ENCODE measurements around the gene TCF3.

The TCF3 gene

DNA sequence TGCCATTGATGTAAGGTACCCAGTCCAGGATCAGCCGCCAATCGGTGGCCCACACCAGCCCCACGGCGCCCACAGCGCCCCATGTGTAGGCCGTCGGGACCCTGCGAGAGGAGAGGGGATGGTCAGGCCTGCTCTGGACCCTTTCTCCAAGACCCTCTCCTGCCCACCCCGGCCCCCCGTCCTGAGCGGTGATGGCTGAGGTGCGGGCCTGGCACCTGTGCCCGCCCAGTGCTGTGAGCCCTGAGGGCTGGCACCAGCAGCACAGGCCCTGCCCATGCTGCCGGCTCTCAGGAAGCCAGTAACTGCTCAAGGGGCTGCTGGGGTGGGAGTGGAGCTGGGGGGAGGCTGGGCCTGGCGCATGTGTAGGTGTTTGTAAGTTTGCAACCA lies 53.0 kb downstream of the TCF3 start:
- H3K27ac ChIP-seq (ENCODE audit: low read depth, low read length): no peak overlapping the region
- H3K4me3 ChIP-seq (ENCODE audit: low read depth in 1 of 2, low read length in 2 of 2): no peak overlapping the region
- peaks cover 12 to 39% of the 10 kb centered on the region in 2 donors for H3K36me3 ChIP-seq (ENCODE audit: control insufficient read depth in 1 of 2, insufficient read depth in 2 of 2, low read length in 2 of 2)
- no peaks in the 10 kb centered on the region for H3K9me3 ChIP-seq (ENCODE audit: control insufficient read depth in 1 of 2, low read length in 2 of 2)
- H3K9ac ChIP-seq (ENCODE audit: low read depth in 1 of 2, low read length in 2 of 2): no peak overlapping the region
- H3K27me3 ChIP-seq (ENCODE audit: control insufficient read depth in 1 of 2, insufficient read depth in 2 of 2, low read length in 2 of 2): no peaks in the 10 kb centered on the region
- peaks cover 5 to 18% of the 10 kb centered on the region in 2 donors for H3K4me1 ChIP-seq (ENCODE audit: control insufficient read depth in 1 of 2, insufficient read depth in 2 of 2, low read length in 2 of 2)

DNA sequence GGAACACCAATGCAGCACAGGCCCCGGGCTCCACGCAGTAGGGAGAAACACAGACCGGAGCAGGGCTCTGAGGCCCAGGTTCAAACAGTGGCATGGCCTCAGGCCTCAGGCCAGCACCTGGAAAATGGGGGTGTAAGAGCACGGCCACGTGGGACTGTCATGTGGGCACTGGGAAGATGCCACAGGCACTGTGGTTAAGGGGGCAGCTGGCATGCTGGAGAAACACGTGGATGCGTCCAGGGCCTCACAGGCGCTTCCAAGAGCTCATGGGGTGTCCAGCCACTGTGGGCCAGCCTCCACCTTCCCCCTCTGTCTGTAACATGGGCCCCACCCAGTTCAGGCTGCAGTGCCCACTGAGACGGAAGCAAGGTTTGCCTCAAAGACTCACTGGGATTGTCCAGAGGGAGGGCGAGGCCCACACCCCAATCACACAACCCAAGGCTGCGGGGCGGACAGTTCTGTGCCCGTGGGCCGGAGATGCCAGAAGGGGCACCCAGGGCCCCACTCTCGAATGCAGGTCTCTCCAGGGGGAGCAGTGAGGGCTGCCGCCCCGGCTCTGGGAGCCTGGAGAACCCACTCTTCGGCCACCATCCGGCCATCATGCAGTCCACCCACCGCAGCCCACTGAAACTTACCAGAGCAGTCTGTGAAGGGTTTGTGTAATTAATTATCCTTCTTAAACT lies 53.5 kb downstream of the TCF3 start:
- Histone ChIP-seq H3K9me3 (ENCODE audit: control insufficient read depth in 1 of 2, low read length in 2 of 2) (no peaks in the 10 kb centered on the region), H3K4me1 (ENCODE audit: control insufficient read depth in 1 of 2, insufficient read depth in 2 of 2, low read length in 2 of 2) (peaks cover 5 to 13% of the 10 kb centered on the region in 2 donors), H3K27ac (ENCODE audit: low read depth, low read length) (no peak overlapping the region), H3K4me3 (ENCODE audit: low read depth in 1 of 2, low read length in 2 of 2) (no peak overlapping the region), H3K36me3 (ENCODE audit: control insufficient read depth in 1 of 2, insufficient read depth in 2 of 2, low read length in 2 of 2) (peaks cover 12 to 39% of the 10 kb centered on the region in 2 donors), H3K27me3 (ENCODE audit: control insufficient read depth in 1 of 2, insufficient read depth in 2 of 2, low read length in 2 of 2) (no peaks in the 10 kb centered on the region), H3K9ac (ENCODE audit: low read depth in 1 of 2, low read length in 2 of 2) (no peak overlapping the region)

DNA sequence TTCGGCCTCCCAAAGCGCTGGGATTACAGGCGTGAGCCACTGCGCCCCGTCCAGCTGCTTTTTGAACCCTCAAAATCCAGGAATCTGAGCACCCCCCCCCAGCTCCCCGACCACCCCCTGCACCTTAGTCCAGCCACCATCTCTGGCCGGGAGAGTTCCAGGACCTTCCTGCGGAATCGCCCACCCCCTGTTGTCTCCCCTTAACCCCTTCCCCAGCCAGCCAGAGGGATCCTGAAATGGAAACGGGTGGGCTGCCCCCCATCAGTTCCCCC lies 59.0 kb downstream of the TCF3 start:
- H3K4me1 ChIP-seq (ENCODE audit: control insufficient read depth in 1 of 2, insufficient read depth in 2 of 2, low read length in 2 of 2): peaks cover 13 to 19% of the 10 kb centered on the region in 2 donors
- peaks cover 12 to 22% of the 10 kb centered on the region in 2 donors for H3K36me3 ChIP-seq (ENCODE audit: control insufficient read depth in 1 of 2, insufficient read depth in 2 of 2, low read length in 2 of 2)
- H3K9ac ChIP-seq (ENCODE audit: low read depth in 1 of 2, low read length in 2 of 2): peak overlapping the region; percentile 59 to 65
- no peak overlapping the region for H3K27ac ChIP-seq (ENCODE audit: low read depth, low read length)
- no peaks in the 10 kb centered on the region for H3K9me3 ChIP-seq (ENCODE audit: control insufficient read depth in 1 of 2, low read length in 2 of 2)
- H3K4me3 ChIP-seq (ENCODE audit: low read depth in 1 of 2, low read length in 2 of 2): peak overlapping the region in 1 of 2 donors; percentile 83
- H3K27me3 ChIP-seq (ENCODE audit: control insufficient read depth in 1 of 2, insufficient read depth in 2 of 2, low read length in 2 of 2): no peaks in the 10 kb centered on the region

DNA sequence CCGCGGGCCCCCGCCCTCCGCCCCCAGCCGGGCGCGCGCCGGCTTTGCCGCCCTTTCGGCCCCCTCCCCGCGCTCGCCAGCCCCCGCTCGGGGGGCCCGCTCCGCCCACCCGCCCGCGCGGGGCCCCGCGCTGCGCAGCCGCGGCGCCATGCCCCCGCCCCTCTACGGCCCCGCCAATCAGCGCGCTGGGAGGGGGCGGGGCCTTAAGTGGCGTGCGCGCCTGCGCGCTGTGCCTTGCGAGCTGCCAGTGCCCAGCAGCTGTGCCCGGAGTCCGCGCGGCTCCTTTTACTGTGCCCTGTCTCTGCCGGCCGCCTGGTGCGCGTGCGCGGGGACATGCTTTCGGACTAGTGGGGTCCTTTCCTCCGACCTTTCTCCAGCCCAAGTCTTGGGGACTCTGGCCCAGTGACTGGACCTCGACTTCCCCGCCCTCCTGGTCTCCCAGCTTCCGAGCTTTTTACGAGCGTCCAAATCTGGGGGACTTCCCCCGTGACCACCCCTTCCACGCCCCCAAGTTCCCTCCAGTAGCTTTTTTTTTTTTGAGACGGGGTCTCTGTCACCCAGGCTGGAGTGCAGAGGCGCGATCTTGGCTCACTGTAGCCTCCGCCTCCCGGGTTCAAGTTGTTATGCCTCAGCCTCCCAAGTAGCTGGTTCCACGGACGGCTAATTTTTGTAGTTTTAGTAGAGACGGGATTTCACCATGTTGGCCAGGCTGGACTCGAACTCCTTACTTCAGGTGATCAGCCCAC lies 59.5 kb downstream of the TCF3 start, which contains the start of gene MBD3:
MBD3 (minus strand) TSS at position 111 of the 746 bp plus-strand sequence. CDS start 234 bp downstream, outside the sequence.
- Histone ChIP-seq H3K9ac (ENCODE audit: low read depth in 1 of 2, low read length in 2 of 2) (peak within 1 kb of the TSS; percentile 84 to 90), H3K27me3 (ENCODE audit: control insufficient read depth in 1 of 2, insufficient read depth in 2 of 2, low read length in 2 of 2) (no peaks in the 10 kb centered on the region), H3K27ac (ENCODE audit: low read depth, low read length) (peak within 1 kb of the TSS; percentile 94), H3K9me3 (ENCODE audit: control insufficient read depth in 1 of 2, low read length in 2 of 2) (no peaks in the 10 kb centered on the region), H3K36me3 (ENCODE audit: control insufficient read depth in 1 of 2, insufficient read depth in 2 of 2, low read length in 2 of 2) (peaks cover 9 to 17% of the 10 kb centered on the region in 2 donors), H3K4me1 (ENCODE audit: control insufficient read depth in 1 of 2, insufficient read depth in 2 of 2, low read length in 2 of 2) (peaks cover 15 to 19% of the 10 kb centered on the region in 2 donors), H3K4me3 (ENCODE audit: low read depth in 1 of 2, low read length in 2 of 2) (peak within 1 kb of the TSS; percentile 83 to 85)

DNA sequence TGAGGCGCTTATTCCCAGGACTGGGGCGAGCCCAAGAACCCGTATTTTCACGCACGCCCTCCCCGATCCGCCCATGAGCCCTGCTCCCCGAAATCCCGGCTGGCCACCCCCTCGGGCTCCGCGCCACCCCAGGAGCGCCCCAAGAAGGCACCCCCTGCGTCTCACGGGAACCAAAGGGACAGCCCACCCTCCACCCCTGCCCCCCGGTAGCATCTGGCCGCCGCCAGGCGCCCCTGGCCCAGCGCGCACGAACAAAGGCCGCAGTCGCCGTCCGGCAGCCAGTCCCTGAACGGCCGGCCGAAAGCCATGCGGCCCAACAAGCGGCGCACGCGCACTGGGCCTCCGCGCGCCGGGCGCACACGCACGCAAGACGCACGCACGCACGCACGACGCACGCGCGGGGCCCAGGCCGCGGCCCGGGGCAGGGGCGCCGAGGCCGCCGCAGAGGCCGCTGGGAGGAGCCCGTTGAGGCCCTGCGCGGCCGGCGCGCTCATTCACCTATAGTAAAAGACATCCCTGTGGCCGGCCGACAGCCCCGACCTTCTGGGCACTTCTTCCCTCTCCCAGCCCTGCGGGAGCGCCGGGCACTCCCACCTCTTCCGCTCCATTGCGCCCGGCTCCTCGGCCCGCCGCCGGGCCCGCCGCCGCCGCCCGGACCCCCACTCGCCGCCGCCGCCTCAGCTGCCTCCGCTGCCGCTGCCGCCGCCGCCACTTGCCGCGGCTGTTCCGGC lies 60.2 kb downstream of the TCF3 start:
- H3K9ac ChIP-seq (ENCODE audit: low read depth in 1 of 2, low read length in 2 of 2): peak overlapping the region; percentile 84 to 90
- H3K36me3 ChIP-seq (ENCODE audit: control insufficient read depth in 1 of 2, insufficient read depth in 2 of 2, low read length in 2 of 2): peaks cover 2 to 10% of the 10 kb centered on the region in 2 donors
- H3K4me1 ChIP-seq (ENCODE audit: control insufficient read depth in 1 of 2, insufficient read depth in 2 of 2, low read length in 2 of 2): peaks cover 19 to 24% of the 10 kb centered on the region in 2 donors
- H3K27me3 ChIP-seq (ENCODE audit: control insufficient read depth in 1 of 2, insufficient read depth in 2 of 2, low read length in 2 of 2): no peaks in the 10 kb centered on the region
- no peaks in the 10 kb centered on the region for H3K9me3 ChIP-seq (ENCODE audit: control insufficient read depth in 1 of 2, low read length in 2 of 2)
- peak overlapping the region; percentile 82 to 85 for H3K4me3 ChIP-seq (ENCODE audit: low read depth in 1 of 2, low read length in 2 of 2)
- H3K27ac ChIP-seq (ENCODE audit: low read depth, low read length): peak overlapping the region; percentile 94

DNA sequence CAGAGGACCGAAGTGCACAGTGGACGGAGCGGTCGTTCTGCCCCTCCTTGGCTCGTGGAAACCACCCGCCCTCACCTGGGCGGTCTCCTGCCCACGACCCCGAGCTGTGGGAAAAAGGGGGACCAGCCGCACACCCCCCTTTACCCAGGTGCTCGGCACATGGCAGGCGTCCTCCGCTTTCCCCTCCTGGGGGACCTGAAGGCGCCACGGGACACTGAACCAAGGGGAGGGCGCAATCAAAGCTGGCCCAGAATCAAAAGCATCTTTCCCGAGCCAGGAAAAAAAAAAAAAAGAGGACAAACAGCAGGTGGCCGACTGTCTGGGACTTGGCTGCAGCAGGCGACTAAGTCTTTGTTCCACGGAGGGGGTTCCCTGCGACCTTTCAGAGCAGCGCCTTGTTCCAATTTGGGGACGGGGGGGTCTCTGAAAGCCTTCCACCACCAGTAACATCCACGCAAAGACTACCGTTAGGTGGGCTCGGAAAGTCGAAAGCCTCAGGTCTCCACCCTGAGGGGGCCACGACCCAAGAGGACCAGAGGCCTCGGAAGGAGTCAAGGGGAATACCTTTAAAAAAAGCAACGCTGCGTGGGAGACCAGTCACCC lies 60.9 kb downstream of the TCF3 start:
- H3K4me1 ChIP-seq (ENCODE audit: control insufficient read depth in 1 of 2, insufficient read depth in 2 of 2, low read length in 2 of 2): peaks cover 19 to 24% of the 10 kb centered on the region in 2 donors
- peak overlapping the region; percentile 82 to 85 for H3K4me3 ChIP-seq (ENCODE audit: low read depth in 1 of 2, low read length in 2 of 2)
- peak overlapping the region; percentile 94 for H3K27ac ChIP-seq (ENCODE audit: low read depth, low read length)
- peak overlapping the region; percentile 84 to 90 for H3K9ac ChIP-seq (ENCODE audit: low read depth in 1 of 2, low read length in 2 of 2)
- H3K36me3 ChIP-seq (ENCODE audit: control insufficient read depth in 1 of 2, insufficient read depth in 2 of 2, low read length in 2 of 2): peaks cover 0 to 5% of the 10 kb centered on the region in 2 donors
- no peaks in the 10 kb centered on the region for H3K9me3 ChIP-seq (ENCODE audit: control insufficient read depth in 1 of 2, low read length in 2 of 2)
- no peaks in the 10 kb centered on the region for H3K27me3 ChIP-seq (ENCODE audit: control insufficient read depth in 1 of 2, insufficient read depth in 2 of 2, low read length in 2 of 2)

DNA sequence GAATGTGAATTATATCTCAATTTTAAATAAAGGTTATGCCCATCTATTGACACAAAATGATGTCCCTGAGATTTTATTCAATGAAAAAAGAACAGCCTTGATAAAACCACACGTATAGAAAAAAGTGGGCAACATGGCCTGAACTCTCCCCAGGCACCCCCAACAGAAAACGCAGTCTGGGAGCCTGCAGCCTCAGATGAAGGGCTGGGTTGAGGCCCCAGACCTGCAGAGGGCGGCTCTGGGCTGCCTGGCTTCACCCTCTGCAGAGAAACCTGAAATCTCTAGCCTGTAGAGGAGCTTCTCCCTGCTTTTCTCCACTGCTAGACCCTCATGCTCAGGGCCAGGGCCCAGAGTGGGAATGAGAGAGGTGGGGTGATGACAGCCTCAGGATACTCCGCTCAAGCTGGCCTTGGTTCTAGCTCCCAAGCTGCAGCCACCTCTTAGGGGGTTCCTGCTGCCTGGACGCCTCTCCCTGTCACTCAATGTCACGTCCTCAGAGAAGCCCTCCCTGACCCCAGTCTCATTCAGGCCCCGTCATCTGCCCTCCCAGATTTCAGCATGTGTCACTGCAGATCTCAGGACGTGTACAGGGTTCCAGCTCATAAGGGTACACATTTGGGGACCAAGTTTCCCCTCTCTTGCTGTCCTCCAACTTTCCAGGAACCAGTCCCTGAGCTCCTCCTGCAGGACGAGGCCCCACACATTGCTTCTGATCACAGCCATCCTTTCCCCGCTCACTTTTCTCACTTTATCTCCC lies 61.6 kb downstream of the TCF3 start:
- Histone ChIP-seq H3K27me3 (ENCODE audit: control insufficient read depth in 1 of 2, insufficient read depth in 2 of 2, low read length in 2 of 2) (no peaks in the 10 kb centered on the region), H3K9ac (ENCODE audit: low read depth in 1 of 2, low read length in 2 of 2) (peak overlapping the region; percentile 84 to 90), H3K4me1 (ENCODE audit: control insufficient read depth in 1 of 2, insufficient read depth in 2 of 2, low read length in 2 of 2) (peaks cover 19 to 24% of the 10 kb centered on the region in 2 donors), H3K27ac (ENCODE audit: low read depth, low read length) (no peak overlapping the region), H3K9me3 (ENCODE audit: control insufficient read depth in 1 of 2, low read length in 2 of 2) (no peaks in the 10 kb centered on the region), H3K4me3 (ENCODE audit: low read depth in 1 of 2, low read length in 2 of 2) (peak overlapping the region; percentile 82 to 85), H3K36me3 (ENCODE audit: control insufficient read depth in 1 of 2, insufficient read depth in 2 of 2, low read length in 2 of 2) (peaks cover 0 to 2% of the 10 kb centered on the region in 2 donors)

DNA sequence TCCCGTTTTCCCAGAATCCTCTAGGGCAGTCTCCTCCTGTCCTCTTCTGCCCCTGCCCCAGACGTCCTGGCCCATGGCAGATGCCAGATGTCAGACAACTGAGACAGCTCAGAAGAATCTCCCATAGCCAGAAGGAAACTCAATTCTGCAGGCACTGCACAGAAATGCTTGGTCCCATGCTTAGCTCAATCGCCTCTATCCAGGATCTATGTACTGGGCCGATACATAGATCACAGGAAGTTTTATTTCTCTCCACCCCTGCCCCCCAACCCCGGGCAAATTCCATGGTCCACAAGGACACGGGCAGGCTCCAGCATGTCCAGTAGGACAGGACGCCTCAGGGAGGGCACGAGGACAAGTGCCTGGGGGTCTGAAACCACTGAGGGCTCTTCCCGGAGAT lies 64.5 kb downstream of the TCF3 start:
- no peak overlapping the region for H3K27ac ChIP-seq (ENCODE audit: low read depth, low read length)
- peaks cover 19 to 20% of the 10 kb centered on the region in 2 donors for H3K4me1 ChIP-seq (ENCODE audit: control insufficient read depth in 1 of 2, insufficient read depth in 2 of 2, low read length in 2 of 2)
- H3K4me3 ChIP-seq (ENCODE audit: low read depth in 1 of 2, low read length in 2 of 2): no peak overlapping the region
- no peaks in the 10 kb centered on the region for H3K9me3 ChIP-seq (ENCODE audit: control insufficient read depth in 1 of 2, low read length in 2 of 2)
- no peak overlapping the region for H3K9ac ChIP-seq (ENCODE audit: low read depth in 1 of 2, low read length in 2 of 2)
- H3K36me3 ChIP-seq (ENCODE audit: control insufficient read depth in 1 of 2, insufficient read depth in 2 of 2, low read length in 2 of 2): peaks cover 0 to 12% of the 10 kb centered on the region in 2 donors
- H3K27me3 ChIP-seq (ENCODE audit: control insufficient read depth in 1 of 2, insufficient read depth in 2 of 2, low read length in 2 of 2): no peaks in the 10 kb centered on the region

DNA sequence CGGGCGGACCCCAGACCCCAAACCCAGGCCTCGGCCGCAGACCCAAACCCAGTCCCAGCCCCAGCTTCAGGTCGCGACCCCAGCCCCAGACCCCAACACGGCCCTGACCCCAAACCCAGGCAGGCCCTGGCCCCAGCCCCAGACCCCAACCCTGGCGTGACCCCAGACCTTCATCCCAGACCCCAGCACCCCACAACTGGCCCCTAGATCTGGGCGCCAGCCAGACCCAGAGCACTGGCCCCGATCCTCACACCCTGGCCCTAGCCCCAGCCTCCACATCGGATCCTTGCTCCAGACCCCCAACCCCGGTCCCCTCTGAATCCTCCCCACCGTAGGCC lies 67.2 kb downstream of the TCF3 start:
- no peaks in the 10 kb centered on the region for H3K27me3 ChIP-seq (ENCODE audit: control insufficient read depth in 1 of 2, insufficient read depth in 2 of 2, low read length in 2 of 2)
- H3K4me3 ChIP-seq (ENCODE audit: low read depth in 1 of 2, low read length in 2 of 2): no peak overlapping the region
- no peak overlapping the region for H3K27ac ChIP-seq (ENCODE audit: low read depth, low read length)
- H3K36me3 ChIP-seq (ENCODE audit: control insufficient read depth in 1 of 2, insufficient read depth in 2 of 2, low read length in 2 of 2): peaks cover 13 to 35% of the 10 kb centered on the region in 2 donors
- H3K9me3 ChIP-seq (ENCODE audit: control insufficient read depth in 1 of 2, low read length in 2 of 2): no peaks in the 10 kb centered on the region
- peaks cover 5 to 6% of the 10 kb centered on the region in 2 donors for H3K4me1 ChIP-seq (ENCODE audit: control insufficient read depth in 1 of 2, insufficient read depth in 2 of 2, low read length in 2 of 2)
- no peak overlapping the region for H3K9ac ChIP-seq (ENCODE audit: low read depth in 1 of 2, low read length in 2 of 2)

Measured in duodenal mucosa (tissue), 2 donors.